Caco-2 (cell line): ENCODE results near the gene PAM16. TPM values are rescaled to one million over a fixed set of nuclear protein-coding genes. Genes with fewer than 3 reads are reported as not detected.

Experiments used
- BruUV-seq: library from RNA; stranded (reverse); fragments of 400-500 nt; replicated peaks from 2 replicates; lab custom pipeline; 2021; lab: Mats Ljungman, UMichigan
- CTCF ChIA-PET: fragments of 300-600 bp; sonication (Branson Sonifier 250); formaldehyde crosslinking; loops from one replicate; lab custom pipeline; 2022; ENCODE audit warnings: antibody characterized with exemption; lab: Charles Lee
- POLR2A ChIA-PET: fragments of 300-600 bp; sonication (Branson Sonifier 250); formaldehyde crosslinking; loops from one replicate; lab custom pipeline; 2022; ENCODE audit warnings: antibody characterized with exemption; lab: Charles Lee
- DNase-seq, 2 experiments: peaks; one replicate each; pipeline versions ENCODE4 v3.0.0 to v3.0.0-alpha.2; 2020 to 2022
- H3K27me3 ChIP-seq: replicated peaks from 2 replicates; pipeline ENCODE4 v1.6.0; 2011; ENCODE audit warnings: low read length; ENCODE audit not compliant: control insufficient read depth, insufficient read depth
- H3K36me3 ChIP-seq: 2 replicates; pipeline ENCODE4 v1.5.1; 2011; ENCODE audit warnings: low read length; ENCODE audit not compliant: control insufficient read depth, insufficient read depth
- H3K4me1 ChIP-seq: fragments of 250-450 bp; sonication (Bioruptor Pico); 2 replicates; pipeline ENCODE4 v1.5.1; 2020; ENCODE audit warnings: mild to moderate bottlenecking
- H3K4me3 ChIP-seq: 2 replicates; pipeline ENCODE4 v1.5.1; 2011; ENCODE audit warnings: low read depth, mild to moderate bottlenecking, control low read depth, low read length
- H3K9me3 ChIP-seq: fragments of 250-450 bp; sonication (Bioruptor Pico); 2 replicates; pipeline ENCODE4 v1.5.1; 2020; ENCODE audit warnings: mild to moderate bottlenecking, moderate library complexity
- H3K27ac Mint-ChIP-seq: one replicate; pipeline ENCODE4 v1.8.0; 2022; ENCODE audit warnings: mixed read lengths; ENCODE audit not compliant: unreplicated experiment
- H3K27me3 Mint-ChIP-seq: one replicate; pipeline ENCODE4 v1.8.0; 2022; ENCODE audit warnings: mixed read lengths; ENCODE audit not compliant: insufficient read depth, unreplicated experiment
- H3K36me3 Mint-ChIP-seq: one replicate; pipeline ENCODE4 v1.8.0; 2022; ENCODE audit warnings: mild to moderate bottlenecking, mixed read lengths; ENCODE audit not compliant: insufficient read depth, unreplicated experiment
- H3K4me1 Mint-ChIP-seq: one replicate; pipeline ENCODE4 v1.8.0; 2022; ENCODE audit warnings: low read depth, mixed read lengths; ENCODE audit not compliant: unreplicated experiment
- H3K4me3 Mint-ChIP-seq: one replicate; pipeline ENCODE4 v1.8.0; 2022; ENCODE audit warnings: mild to moderate bottlenecking, moderate library complexity, mixed read lengths; ENCODE audit not compliant: unreplicated experiment
- H3K9me3 Mint-ChIP-seq: one replicate; pipeline ENCODE4 v1.8.0; 2022; ENCODE audit warnings: mixed read lengths; ENCODE audit not compliant: unreplicated experiment
- CTCF ChIP-seq, 2 experiments: fragments of 200-600 bp in 1 of 2; IDR thresholded peaks; 1 replicate in 1 of 2; 2 replicates in 1 of 2; pipeline versions ENCODE4 v1.5.1 to v1.8.0; 2011 to 2022; ENCODE audit warnings: antibody characterized with exemption in 1 of 2, control low read depth in 1 of 2, inconsistent platforms in 1 of 2, low read depth in 1 of 2, low read length in 1 of 2, mild to moderate bottlenecking in 1 of 2, moderate library complexity in 1 of 2; ENCODE audit not compliant: insufficient read depth in 1 of 2, severe bottlenecking in 1 of 2, unreplicated experiment in 1 of 2
- intact Hi-C: fragments of 100-400 bp; cut with micrococcal nuclease; formaldehyde crosslinking; loops from one replicate; pipeline ENCODE4 v1.10.0; 2022; ENCODE audit not compliant: unreplicated experiment
- total RNA-seq: library from RNA; stranded (reverse); gene quantifications from 2 replicates; pipeline ENCODE4 v1.2.3, GENCODE V29; 2022

The PAM16 gene
- total RNA-seq, 1 experiment from 2014 or later = 74.1 TPM

- BruUV-seq = no TSS peak
- TF ChIP-seq CTCF (IDR thresholded peaks at IDR 0.05; ENCODE audit: insufficient read depth in 1 of 2, low read depth in 1 of 2, low read length in 1 of 2, severe bottlenecking in 1 of 2, unreplicated experiment in 1 of 2) = no peak
- POLR2A ChIA-PET = no interaction called here
- H3K27me3 ChIP-seq = no peaks in the 10 kb centered on the region
- H3K4me1 ChIP-seq = peaks cover 13% of the 10 kb centered on the region
- no peaks in the 10 kb centered on the region for H3K27me3 Mint-ChIP-seq
- no peak overlapping the region for H3K27ac Mint-ChIP-seq
- no peak overlapping the region for H3K4me3 Mint-ChIP-seq
- no peak overlapping the region for H3K4me3 ChIP-seq
- H3K9me3 Mint-ChIP-seq = no peaks in the 10 kb centered on the region
- no peaks in the 10 kb centered on the region for H3K9me3 ChIP-seq
- H3K4me1 Mint-ChIP-seq = no peaks in the 10 kb centered on the region
- no peaks in the 10 kb centered on the region for H3K36me3 ChIP-seq
- DNase-seq = no peak
- CTCF ChIA-PET = no interaction called here
- intact Hi-C loops = no loop called here
- H3K36me3 Mint-ChIP-seq = peaks cover 14% of the 10 kb centered on the region
Observed at GRCh38 chr16:4384509-4384942, 33.4 kb upstream of the PAM16 start.

- Histone ChIP-seq H3K4me1 (peaks cover 11% of the 10 kb centered on the region), H3K4me3 (no peak overlapping the region), H3K36me3 (no peaks in the 10 kb centered on the region), H3K9me3 (no peaks in the 10 kb centered on the region), H3K27me3 (no peaks in the 10 kb centered on the region)
- intact Hi-C loops = no loop called here
- ChIA-PET CTCF (no interaction called here), POLR2A (no interaction called here)
- TF ChIP-seq CTCF (IDR thresholded peaks at IDR 0.05; ENCODE audit: insufficient read depth in 1 of 2, low read depth in 1 of 2, low read length in 1 of 2, severe bottlenecking in 1 of 2, unreplicated experiment in 1 of 2) = no peak
- BruUV-seq = no TSS peak
- Mint-ChIP-seq H3K9me3 (no peaks in the 10 kb centered on the region), H3K27ac (no peak overlapping the region), H3K36me3 (peaks cover 14% of the 10 kb centered on the region), H3K4me3 (no peak overlapping the region), H3K27me3 (no peaks in the 10 kb centered on the region), H3K4me1 (no peaks in the 10 kb centered on the region)
- no peak for DNase-seq
Observed at GRCh38 chr16:4383591-4384444, 32.7 kb upstream of the PAM16 start.

- H3K4me3 Mint-ChIP-seq = no peak overlapping the region
- Histone ChIP-seq H3K36me3 (no peaks in the 10 kb centered on the region), H3K9me3 (no peaks in the 10 kb centered on the region), H3K27me3 (no peaks in the 10 kb centered on the region), H3K4me3 (no peak overlapping the region), H3K4me1 (peaks cover 3% of the 10 kb centered on the region)
- no peaks in the 10 kb centered on the region for H3K27me3 Mint-ChIP-seq
- H3K36me3 Mint-ChIP-seq = peaks cover 17% of the 10 kb centered on the region
- ChIA-PET POLR2A (no interaction called here), CTCF (no interaction called here)
- no peaks in the 10 kb centered on the region for H3K9me3 Mint-ChIP-seq
- intact Hi-C loops = no loop called here
- no peak for DNase-seq
- no TSS peak for BruUV-seq
- TF ChIP-seq CTCF (IDR thresholded peaks at IDR 0.05; ENCODE audit: insufficient read depth in 1 of 2, low read depth in 1 of 2, low read length in 1 of 2, severe bottlenecking in 1 of 2, unreplicated experiment in 1 of 2) = no peak
- no peaks in the 10 kb centered on the region for H3K4me1 Mint-ChIP-seq
- no peak overlapping the region for H3K27ac Mint-ChIP-seq
Observed at GRCh38 chr16:4382795-4383357, 31.8 kb upstream of the PAM16 start.
